NCI-H2196 treated with DMSO at 0.1 percent for 48 hours (cell line): ENCODE measurements around the gene BIRC7.
"Not testable (repeated sequence)": the region's sequence is repeated elsewhere in the genome, so short reads cannot be mapped to it uniquely, and the experiment has no call there.

Source experiments
- DNase-seq: peaks from one replicate; lab custom pipeline; 2025; ENCODE audit not compliant: unreplicated experiment; lab: John Stamatoyannopoulos, UW

The BIRC7 gene

GRCh38 chr20:63206878-63207277 lies 28.8 kb upstream of the BIRC7 start:
- DNase-seq = no peak

DNA sequence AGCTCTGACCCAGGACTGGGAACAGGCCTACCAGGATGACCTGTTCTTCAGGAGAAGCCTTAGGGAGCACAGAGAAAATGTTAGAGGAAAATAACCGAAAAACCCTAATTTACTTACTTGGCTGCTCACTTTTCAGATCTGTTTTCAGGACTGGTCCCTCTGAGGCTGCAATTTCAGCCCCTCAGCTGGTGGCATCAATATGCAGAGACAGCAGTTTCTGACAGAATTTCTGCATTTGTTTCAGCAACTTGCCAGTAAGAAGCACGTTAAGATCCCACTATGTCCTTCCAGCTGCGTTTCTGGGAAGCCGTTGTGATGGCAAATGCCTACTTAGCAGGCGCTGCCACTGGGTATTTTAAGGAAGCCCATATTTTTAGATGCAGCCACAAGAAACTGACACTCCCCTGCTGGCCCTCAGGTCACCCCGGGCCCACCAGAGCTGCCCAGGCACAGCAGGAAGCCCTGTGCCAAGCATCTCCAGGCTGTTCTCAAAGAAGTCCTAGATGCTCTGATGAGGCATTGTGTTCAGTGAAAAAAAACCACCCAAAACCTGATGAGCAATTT lies 27.3 kb upstream of the BIRC7 start:
- DNase-seq = no peak

DNA sequence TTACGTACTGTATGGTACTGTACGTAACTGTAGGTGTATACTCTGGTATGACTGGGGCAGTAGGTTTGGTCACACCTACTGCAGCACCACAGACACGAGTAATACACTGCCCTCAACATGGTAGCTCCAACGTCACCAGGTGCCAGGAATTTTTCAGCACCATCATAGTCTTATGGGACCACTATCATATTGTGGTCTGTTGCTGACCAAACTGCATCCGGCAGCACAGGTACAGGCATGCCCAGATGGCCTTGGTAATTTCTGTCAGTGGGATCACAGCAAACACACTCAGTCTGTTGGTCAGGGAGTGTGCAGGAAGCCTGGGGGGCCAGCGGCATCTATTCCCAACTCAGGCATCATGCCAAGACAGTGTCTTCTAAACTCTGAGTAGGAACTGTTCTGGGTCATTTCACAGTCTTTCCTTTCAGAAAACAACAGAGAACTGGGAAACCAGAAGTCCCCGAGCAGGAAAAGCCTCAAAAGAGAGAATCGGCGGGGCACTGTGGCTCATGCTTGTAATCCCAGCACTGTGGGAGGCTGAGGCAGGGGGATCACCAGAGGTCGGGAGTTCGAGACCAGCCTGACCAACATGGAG lies 25.6 kb upstream of the BIRC7 start:
- no peak for DNase-seq

GRCh38 chr20:63212393-63212730 lies 23.3 kb upstream of the BIRC7 start:
- DNase-seq = no peak

DNA sequence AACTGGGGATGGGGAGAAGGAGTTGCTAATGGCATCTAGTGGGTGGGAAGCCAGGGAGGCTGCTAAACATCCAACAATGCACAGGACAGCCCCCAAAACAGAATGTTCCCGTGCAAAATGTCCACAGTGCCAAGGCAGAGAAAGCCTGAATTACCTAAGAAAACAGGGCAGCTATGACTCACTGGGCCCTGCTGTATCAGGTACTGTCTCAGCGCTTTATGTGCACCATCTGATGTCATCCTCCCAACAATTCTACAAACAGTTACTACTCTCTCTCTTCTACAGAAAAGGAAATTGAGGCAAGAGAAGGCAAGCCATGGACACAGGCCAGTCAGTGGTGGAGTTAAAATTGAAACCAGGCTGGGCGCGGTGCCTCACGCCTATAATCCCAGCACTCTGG lies 22.9 kb upstream of the BIRC7 start:
- DNase-seq = no peak

DNA sequence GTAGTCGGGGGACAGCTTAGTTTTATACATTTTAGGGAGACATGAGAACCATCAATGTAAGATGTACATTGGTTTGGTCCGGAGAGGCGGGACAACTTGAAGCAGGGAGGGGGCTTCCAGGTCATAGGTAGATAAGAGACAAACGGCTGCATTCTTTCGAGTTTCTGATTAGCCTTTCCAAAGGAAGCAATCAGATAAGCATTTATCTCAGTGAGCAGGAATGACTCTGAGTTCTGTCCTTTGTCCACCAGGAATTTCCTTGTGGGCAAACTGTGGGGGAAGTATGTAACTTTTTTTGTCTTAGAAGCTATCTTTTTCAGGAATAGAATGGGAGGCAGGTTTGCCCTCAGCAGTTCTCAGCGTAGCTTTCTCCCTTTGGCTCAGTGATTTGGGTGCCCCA lies 21.2 kb upstream of the BIRC7 start:
- no peak for DNase-seq

DNA sequence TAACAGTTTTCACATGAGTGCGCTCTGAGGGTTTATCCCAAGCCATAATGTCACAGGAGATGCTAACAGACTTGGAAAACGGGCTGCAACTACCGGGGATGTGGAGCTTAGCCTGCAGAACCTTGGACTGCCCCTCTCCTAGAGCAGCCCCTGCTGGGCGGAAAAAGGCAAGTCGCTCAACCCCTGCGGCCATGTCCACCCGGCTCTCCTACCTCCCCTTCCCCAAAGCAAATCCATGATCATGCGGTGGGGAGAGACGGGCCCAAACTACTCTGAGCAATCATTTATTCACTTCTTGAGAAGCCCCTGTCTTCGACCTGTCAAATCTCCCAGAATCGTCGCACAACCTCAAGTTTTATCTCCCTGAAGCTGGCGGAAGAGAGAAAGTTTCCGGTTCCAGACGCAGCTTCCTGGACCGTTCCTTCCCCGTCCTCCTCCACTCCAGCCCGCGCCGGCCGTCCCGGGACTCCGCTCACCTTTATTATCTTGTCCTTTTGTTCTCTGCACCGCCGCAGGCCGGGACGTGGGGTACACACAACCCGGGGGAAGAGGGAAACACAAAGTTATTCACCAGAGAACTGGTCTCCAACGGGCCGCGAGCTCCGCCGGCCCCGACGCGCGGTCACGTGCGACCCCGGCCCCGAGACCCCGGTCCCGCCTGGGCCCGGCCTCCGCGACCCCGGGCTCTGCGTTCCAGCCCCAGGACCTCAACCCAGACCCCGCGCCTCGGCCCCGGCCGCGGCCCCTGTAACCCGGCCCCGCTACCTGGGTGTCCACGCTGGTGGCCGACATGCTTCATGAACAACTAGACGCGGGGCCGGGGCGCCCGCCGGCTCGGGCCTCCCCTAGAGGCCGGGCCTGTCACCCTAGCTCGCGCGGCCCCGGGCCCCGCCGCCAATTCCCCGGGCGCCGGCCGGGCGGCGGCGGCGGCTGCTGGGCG lies 20.3 kb upstream of the BIRC7 start:
- DNase-seq = peak; percentile 29

GRCh38 chr20:63216041-63216848 lies 19.5 kb upstream of the BIRC7 start, which contains the start of gene YTHDF1:
Gene YTHDF1 (minus strand): TSS chr20:63216131. CDS start chr20:63215892, 239 bp downstream.
- peak; percentile 94 for DNase-seq

- no peak for DNase-seq
Observed at GRCh38 chr20:63216849-63217471, 18.7 kb upstream of the BIRC7 start.

GRCh38 chr20:63217706-63218105 lies 18.0 kb upstream of the BIRC7 start:
- DNase-seq = no peak

- no peak for DNase-seq
Observed at GRCh38 chr20:63218701-63219446, 16.8 kb upstream of the BIRC7 start.

DNA sequence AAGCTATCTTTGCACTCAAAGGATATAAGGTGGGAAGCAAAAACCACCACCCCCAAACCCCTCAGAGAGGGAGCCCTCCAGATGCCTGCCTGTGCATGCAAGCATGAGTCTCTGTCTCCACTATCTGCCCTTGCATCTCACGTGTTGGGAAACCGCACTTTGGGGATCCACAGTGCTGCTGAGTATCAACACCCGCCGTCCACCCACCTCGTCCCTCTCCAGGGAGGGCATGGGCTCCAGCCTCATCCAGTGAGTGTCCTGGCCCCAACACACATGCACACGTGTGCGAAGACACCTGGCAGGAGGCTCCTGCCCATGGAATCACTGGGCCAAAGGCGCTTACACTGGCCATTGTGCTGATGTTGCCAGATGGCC lies 16.3 kb upstream of the BIRC7 start:
- no peak for DNase-seq

DNA sequence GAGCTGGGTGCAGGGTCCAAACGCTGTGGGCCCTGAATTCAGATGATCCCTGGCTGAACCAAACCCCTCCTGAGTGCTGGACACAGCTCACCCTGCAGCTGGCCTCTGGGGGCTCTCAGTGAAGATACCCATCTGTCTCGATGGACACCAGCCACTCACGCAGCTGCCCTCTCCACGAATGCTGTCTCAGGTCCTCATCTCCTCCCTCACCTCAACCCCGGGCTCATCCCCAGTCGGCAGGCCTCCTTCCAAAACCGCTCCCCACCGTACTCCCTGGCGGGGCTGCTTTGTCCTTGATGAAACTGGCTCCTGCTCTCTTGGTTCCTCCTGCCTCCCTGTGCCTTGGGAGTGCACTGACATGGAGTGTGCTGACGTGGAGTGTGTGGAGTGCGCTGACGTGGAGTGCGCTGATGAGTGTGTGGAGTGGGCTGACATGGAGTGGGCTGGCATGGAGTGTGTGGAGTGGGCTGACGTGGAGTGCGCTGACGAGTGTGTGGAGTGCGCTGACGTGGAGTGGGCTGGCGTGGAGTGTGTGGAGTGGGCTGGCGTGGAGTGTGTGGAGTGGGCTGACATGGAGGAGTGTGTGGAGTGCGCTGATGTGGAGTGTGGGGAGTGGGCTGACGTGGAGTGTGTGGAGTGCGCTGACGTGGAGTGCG lies 15.7 kb upstream of the BIRC7 start:
- no peak for DNase-seq

GRCh38 chr20:63220696-63221399 lies 14.9 kb upstream of the BIRC7 start:
- DNase-seq = no peak

DNA sequence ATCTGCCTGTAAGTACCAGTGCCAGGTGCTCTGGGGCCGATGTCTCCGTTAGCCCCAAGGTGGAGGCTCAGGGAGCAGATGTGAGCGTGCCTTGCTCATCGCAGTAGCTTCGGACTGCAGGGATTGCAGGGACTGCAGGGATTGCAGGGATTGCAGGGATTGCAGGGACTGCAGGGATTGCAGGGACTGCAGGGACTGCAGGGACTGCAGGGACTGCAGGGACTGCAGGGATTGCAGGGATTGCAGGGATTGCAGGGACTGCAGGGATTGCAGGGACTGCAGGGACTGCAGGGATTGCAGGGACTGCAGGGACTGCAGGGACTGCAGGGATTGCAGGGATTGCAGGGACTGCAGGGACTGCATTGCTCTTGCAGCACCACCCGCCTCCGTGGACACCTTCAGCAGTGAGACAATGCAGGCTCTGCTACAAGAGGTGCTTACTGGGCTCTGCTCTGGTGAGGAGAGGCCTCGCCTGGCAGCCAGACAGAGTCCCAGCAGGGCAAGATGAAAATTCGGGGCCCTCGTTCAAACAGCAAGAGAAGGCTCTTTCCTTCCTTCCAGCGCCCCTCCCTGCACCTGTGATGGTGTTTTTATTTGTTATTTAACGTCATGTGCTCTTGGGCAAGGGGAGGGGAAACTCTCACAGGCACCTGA lies 14.2 kb upstream of the BIRC7 start:
- DNase-seq = not testable (repeated sequence)

DNA sequence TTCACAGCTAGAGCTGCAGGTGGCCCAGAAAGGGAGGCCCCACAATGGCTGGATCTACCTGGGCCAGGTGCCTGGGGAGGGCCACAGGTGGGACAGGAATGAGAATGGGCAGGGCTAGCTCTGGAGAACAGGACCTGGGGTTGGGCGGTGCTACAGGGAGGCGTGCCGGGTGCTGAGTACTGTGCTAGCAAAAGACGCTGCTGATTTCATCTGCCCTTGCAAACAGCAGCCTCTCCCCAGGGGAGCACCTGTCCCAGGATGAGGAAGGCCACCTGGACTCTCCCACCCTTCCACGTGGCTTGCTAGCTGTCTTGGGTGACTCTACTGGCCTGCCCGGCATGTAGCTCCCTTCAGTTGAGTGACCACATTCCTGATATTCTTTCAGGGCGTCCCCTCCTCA lies 13.2 kb upstream of the BIRC7 start:
- no peak for DNase-seq

DNA sequence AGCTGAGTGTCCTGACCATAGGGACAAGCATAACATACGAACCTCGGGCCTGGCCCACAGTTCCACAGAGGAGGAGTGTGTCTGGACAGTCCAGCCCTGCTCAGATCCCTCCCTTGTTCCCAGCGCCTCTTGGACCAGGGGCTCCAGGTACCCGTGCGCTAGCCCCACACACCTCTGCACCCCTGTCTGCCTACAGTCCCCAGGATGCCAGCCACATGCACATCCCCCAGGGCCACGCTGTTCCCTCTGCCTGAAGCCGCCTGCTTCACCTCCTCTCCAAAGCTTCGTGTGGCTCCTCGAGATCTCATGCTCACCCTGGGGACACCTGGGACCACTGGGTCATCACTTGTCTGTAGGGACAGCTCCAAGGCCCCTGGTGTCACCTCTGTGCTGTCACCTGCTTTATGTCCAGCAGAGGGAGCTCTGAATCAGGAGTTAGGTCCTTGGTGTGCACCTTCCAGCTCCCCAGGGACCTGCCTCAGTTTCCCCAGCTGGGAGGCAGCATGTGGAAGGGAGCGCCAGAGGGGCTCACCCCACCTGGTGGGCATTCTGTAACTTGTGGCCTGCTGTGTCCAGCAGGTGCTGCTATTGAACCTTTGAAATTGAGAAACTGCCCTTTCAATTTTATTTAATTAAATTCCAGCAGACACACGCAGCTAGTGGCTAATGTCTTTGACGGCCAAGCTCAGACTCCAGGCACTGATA lies 12.4 kb upstream of the BIRC7 start:
- no peak for DNase-seq

DNA sequence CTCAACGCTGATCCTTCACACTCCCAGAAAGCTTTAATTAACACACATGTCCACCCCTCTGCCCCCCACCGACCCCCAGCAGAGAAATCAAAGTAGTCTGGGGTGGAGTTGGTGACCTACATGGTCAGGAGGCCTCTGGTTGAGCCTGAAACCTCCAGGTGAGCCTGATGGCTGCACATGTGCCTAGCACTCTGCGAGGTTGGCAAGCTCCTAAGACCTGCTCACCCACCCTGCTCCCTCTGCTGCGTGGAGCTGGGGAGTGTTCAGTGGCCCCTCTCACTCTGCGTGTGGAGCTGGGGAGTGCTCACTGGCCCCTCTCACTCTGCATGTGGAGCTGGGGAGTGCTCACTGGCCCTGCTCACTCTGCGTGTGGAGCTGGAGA lies 11.9 kb upstream of the BIRC7 start:
- no peak for DNase-seq
